Measurements from ENCODE around the gene CDS2.

CDS2 gene

DNA sequence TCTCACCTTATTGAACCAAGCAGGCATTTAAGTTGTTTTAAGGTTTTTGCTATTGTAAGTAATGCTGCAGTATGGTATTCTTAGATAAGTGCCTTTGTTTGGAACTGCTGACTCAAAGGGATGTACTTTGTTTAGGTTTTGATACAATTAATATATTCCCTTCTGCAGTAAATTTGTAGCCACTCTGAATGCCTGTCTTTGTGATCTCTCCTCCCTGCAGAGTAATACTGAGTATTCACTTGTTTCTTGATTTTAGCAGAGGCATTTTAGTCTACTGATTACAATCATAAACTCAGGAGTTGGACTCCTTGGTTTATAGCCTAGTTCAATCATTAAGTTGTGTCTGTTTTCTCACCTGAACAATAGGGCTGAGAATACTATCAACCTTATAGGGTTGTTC, 13.4 kb downstream of the CDS2 start:
- no peak for DNase-seq (ENCODE audit: low read depth)
- no peak overlapping the region for H3K4me3 ChIP-seq (ENCODE audit: low read depth, low read length)
- TF ChIP-seq MYC (IDR thresholded peaks at IDR 0.05; ENCODE audit: low read depth, low read length) (no peak), POLR2A (IDR thresholded peaks at IDR 0.05; ENCODE audit: extremely low read depth, insufficient read length) (no peak), CTCF (IDR thresholded peaks at IDR 0.05; ENCODE audit: low read depth, low read length) (no peak)
- TF ChIP-seq, protein P1, sequence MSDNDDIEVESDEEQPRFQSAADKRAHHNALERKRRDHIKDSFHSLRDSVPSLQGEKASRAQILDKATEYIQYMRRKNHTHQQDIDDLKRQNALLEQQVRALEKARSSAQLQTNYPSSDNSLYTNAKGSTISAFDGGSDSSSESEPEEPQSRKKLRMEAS (IDR thresholded peaks at IDR 0.05; ENCODE audit: low read depth, low read length), result no peak

DNA sequence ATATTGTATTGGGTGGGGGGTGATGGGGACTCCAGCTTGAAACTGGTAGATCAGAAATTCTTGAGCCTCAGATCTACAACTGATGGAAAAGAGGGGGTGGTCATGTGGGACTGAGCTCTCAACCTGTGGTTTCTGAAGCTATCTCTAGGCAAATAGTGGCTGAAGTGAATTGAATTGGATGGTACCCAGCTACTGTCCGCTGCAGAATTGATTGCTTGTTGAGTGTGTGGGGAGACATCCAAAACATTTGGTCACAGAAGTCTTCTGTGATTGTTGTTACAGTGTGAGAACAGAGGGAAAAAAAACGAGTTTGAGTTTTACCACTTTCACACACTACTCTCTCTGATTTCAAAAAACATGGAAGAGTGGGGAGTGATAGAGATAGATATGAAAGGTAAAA, 14.8 kb downstream of the CDS2 start:
- TF ChIP-seq POLR2A (IDR thresholded peaks at IDR 0.05; ENCODE audit: extremely low read depth, insufficient read length), result no peak
- TF ChIP-seq MYC (IDR thresholded peaks at IDR 0.05; ENCODE audit: low read depth, low read length), result no peak
- TF ChIP-seq, protein P1 (IDR thresholded peaks at IDR 0.05; ENCODE audit: low read depth, low read length), result no peak
- no peak for TF ChIP-seq CTCF (IDR thresholded peaks at IDR 0.05; ENCODE audit: low read depth, low read length)
- no peak overlapping the region for H3K4me3 ChIP-seq (ENCODE audit: low read depth, low read length)
- no peak for DNase-seq (ENCODE audit: low read depth)

GRCh38 chr20:5143851-5144250, 17.0 kb downstream of the CDS2 start:
- H3K4me3 ChIP-seq (ENCODE audit: low read depth, low read length), result no peak overlapping the region
- DNase-seq (ENCODE audit: low read depth), result no peak
- no peak for TF ChIP-seq MYC (IDR thresholded peaks at IDR 0.05; ENCODE audit: low read depth, low read length)
- no peak for TF ChIP-seq POLR2A (IDR thresholded peaks at IDR 0.05; ENCODE audit: extremely low read depth, insufficient read length)
- TF ChIP-seq CTCF (IDR thresholded peaks at IDR 0.05; ENCODE audit: low read depth, low read length), result no peak
- TF ChIP-seq, protein P1 (IDR thresholded peaks at IDR 0.05; ENCODE audit: low read depth, low read length), result no peak

- no peak for DNase-seq (ENCODE audit: low read depth)
- H3K4me3 ChIP-seq (ENCODE audit: low read depth, low read length), result no peak overlapping the region
- TF ChIP-seq CTCF (IDR thresholded peaks at IDR 0.05; ENCODE audit: low read depth, low read length), result no peak
- no peak for TF ChIP-seq POLR2A (IDR thresholded peaks at IDR 0.05; ENCODE audit: extremely low read depth, insufficient read length)
- TF ChIP-seq, protein P1 (IDR thresholded peaks at IDR 0.05; ENCODE audit: low read depth, low read length), result no peak
- TF ChIP-seq MYC (IDR thresholded peaks at IDR 0.05; ENCODE audit: low read depth, low read length), result no peak
These were observed 18.7 kb downstream of the CDS2 start for GRCh38 chr20:5145365-5146098.

DNA sequence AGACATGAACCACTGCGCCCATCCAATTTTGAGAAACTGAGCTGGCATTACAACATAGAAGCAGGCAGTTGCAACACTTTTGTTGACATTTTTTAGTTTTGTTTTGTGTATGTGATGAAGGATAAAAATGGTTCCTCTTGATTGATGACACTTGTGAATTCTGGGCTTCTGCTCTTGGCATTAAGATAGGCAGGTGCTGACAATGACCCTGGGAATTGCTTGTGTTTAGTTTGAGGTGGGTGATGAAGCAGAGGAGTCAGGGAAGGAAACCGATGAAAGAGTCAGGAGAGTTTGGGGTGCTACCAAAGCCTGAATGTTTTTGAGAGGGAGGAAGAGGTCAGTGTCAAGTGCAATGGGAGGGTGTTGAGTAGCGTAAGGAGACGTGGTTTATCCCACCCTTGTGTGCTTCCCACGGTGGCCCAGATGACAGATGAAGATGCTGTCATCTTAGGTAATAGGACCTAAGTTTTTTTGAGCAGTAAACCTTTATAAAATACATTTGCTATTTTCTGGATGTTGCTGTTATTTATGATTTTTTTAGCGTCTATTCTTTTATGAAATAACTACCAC, 19.4 kb downstream of the CDS2 start:
- DNase-seq (ENCODE audit: low read depth), result no peak
- no peak overlapping the region for H3K4me3 ChIP-seq (ENCODE audit: low read depth, low read length)
- TF ChIP-seq POLR2A (IDR thresholded peaks at IDR 0.05; ENCODE audit: extremely low read depth, insufficient read length) (no peak), MYC (IDR thresholded peaks at IDR 0.05; ENCODE audit: low read depth, low read length) (no peak), CTCF (IDR thresholded peaks at IDR 0.05; ENCODE audit: low read depth, low read length) (no peak)
- TF ChIP-seq, protein P1 (IDR thresholded peaks at IDR 0.05; ENCODE audit: low read depth, low read length), result no peak

Measured in NB4 (cell line).